WTC11 (cell line): Measurements from ENCODE around the gene ABCA1. TPM values are rescaled to one million over a fixed set of nuclear protein-coding genes. Genes with fewer than 3 reads are reported as not detected.

Source experiments
- ATAC-seq: fragments of 200-7000 bp; cut with Tn5 transposase; 2 replicates; pipeline ENCODE4 v1.10.0; 2021; ENCODE audit warnings: mild to moderate bottlenecking, moderate library complexity
- CTCF ChIA-PET: fragments of 300-600 bp; sonication (Branson Sonifier 250); formaldehyde crosslinking; loops from one replicate; lab custom pipeline; 2021; ENCODE audit warnings: antibody characterized with exemption; lab: Charles Lee
- POLR2A ChIA-PET: fragments of 350-600 bp; sonication (Branson Sonifier 250); formaldehyde crosslinking; loops from one replicate; lab custom pipeline; 2021; ENCODE audit warnings: antibody characterized with exemption; lab: Charles Lee
- DNase-seq: peaks from one replicate; pipeline ENCODE4 v3.0.0; 2021; ENCODE audit warnings: low spot score
- H3K27ac Mint-ChIP-seq: 2 replicates; pipeline ENCODE4 v1.8.0; 2021; ENCODE audit warnings: mixed read lengths
- H3K27me3 Mint-ChIP-seq: 2 replicates; pipeline ENCODE4 v1.8.0; 2021; ENCODE audit warnings: low read depth, mild to moderate bottlenecking, moderate library complexity, mixed read lengths
- H3K36me3 Mint-ChIP-seq: 2 replicates; pipeline ENCODE4 v1.8.0; 2021; ENCODE audit warnings: mixed read lengths
- H3K4me1 Mint-ChIP-seq: 2 replicates; pipeline ENCODE4 v1.8.0; 2022; ENCODE audit warnings: mixed read lengths
- H3K4me3 Mint-ChIP-seq: 2 replicates; pipeline ENCODE4 v1.8.0; 2021; ENCODE audit warnings: mild to moderate bottlenecking, moderate library complexity, mixed read lengths
- H3K9me3 Mint-ChIP-seq: 2 replicates; pipeline ENCODE4 v1.8.0; 2021; ENCODE audit warnings: mixed read lengths
- AFF4 ChIP-seq: sonication (generic); formaldehyde crosslinking; IDR thresholded peaks from 2 replicates; pipeline ENCODE4 v1.8.1; 2023; ENCODE audit warnings: mild to moderate bottlenecking, missing genetic modification reagents, borderline replicate concordance
- ARID4B ChIP-seq: sonication (generic); formaldehyde crosslinking; IDR thresholded peaks from 2 replicates; pipeline ENCODE4 v1.8.0; 2023; ENCODE audit warnings: missing genetic modification reagents, mild to moderate bottlenecking, borderline replicate concordance
- ATF6 ChIP-seq: sonication (generic); formaldehyde crosslinking; IDR thresholded peaks from 2 replicates; pipeline ENCODE4 v1.8.1; 2023; ENCODE audit warnings: mild to moderate bottlenecking, missing genetic modification reagents
- CDX4 ChIP-seq: fragments of 250-450 bp; sonication (Bioruptor Pico); IDR thresholded peaks from 2 replicates; pipeline ENCODE4 v1.9.0; 2021; ENCODE audit warnings: moderate library complexity, mild to moderate bottlenecking, inconsistent platforms, borderline replicate concordance
- ETV6 ChIP-seq: sonication (generic); formaldehyde crosslinking; IDR thresholded peaks from 2 replicates; pipeline ENCODE4 v1.8.1; 2022; ENCODE audit warnings: mild to moderate bottlenecking, missing genetic modification reagents
- GTF2I ChIP-seq: fragments of 250-450 bp; sonication (Bioruptor Pico); conservative IDR thresholded peaks from 2 replicates; pipeline ENCODE4 v1.4.0; 2021; ENCODE audit warnings: mild to moderate bottlenecking
- NFE2L1 ChIP-seq: sonication (generic); formaldehyde crosslinking; IDR thresholded peaks from 2 replicates; pipeline ENCODE4 v1.8.1; 2023; ENCODE audit warnings: missing genetic modification reagents
- NR1H2 ChIP-seq: sonication (generic); formaldehyde crosslinking; IDR thresholded peaks from 2 replicates; pipeline ENCODE4 v1.9.0; 2021; ENCODE audit warnings: mild to moderate bottlenecking, moderate library complexity, missing genetic modification reagents
- SMAD4 ChIP-seq: sonication (generic); formaldehyde crosslinking; IDR thresholded peaks from 2 replicates; pipeline ENCODE4 v1.8.0; 2022; ENCODE audit warnings: mild to moderate bottlenecking, missing genetic modification reagents
- TCF7 ChIP-seq: sonication (generic); formaldehyde crosslinking; IDR thresholded peaks from 2 replicates; pipeline ENCODE4 v1.8.0; 2022; ENCODE audit warnings: mild to moderate bottlenecking, low read depth, missing genetic modification reagents, moderate library complexity
- ZBTB21 ChIP-seq: sonication (generic); formaldehyde crosslinking; IDR thresholded peaks from 2 replicates; pipeline ENCODE4 v1.8.1; 2023; ENCODE audit warnings: mild to moderate bottlenecking, missing genetic modification reagents, borderline replicate concordance
- ZNF219 ChIP-seq: sonication (generic); formaldehyde crosslinking; IDR thresholded peaks from 2 replicates; pipeline ENCODE4 v1.8.0; 2023; ENCODE audit warnings: missing genetic modification reagents, mild to moderate bottlenecking, borderline replicate concordance
- ZNF232 ChIP-seq: sonication (generic); formaldehyde crosslinking; IDR thresholded peaks from 2 replicates; pipeline ENCODE4 v1.8.0; 2022; ENCODE audit warnings: mild to moderate bottlenecking, missing genetic modification reagents
- ZNF396 ChIP-seq: fragments of 250-450 bp; sonication (Bioruptor Pico); IDR thresholded peaks from 2 replicates; pipeline ENCODE4 v1.8.0; 2021; ENCODE audit warnings: mild to moderate bottlenecking, moderate library complexity, borderline replicate concordance
- ZNF532 ChIP-seq: fragments of 250-450 bp; sonication (Bioruptor Pico); IDR thresholded peaks from 2 replicates; pipeline ENCODE4 v1.9.0; 2021; ENCODE audit warnings: mild to moderate bottlenecking, borderline replicate concordance
- ZSCAN18 ChIP-seq: fragments of 250-450 bp; sonication (Bioruptor Pico); IDR thresholded peaks from 2 replicates; pipeline ENCODE4 v2.1.2; 2022; ENCODE audit warnings: mild to moderate bottlenecking, moderate library complexity
- total RNA-seq: library from RNA; stranded (reverse); gene quantifications from 3 replicates; pipeline ENCODE4 v1.2.3, GENCODE V29; 2021

ABCA1 gene
- total RNA-seq, 1 experiment from 2014 or later = 7.8 TPM

- ATAC-seq = no peak
- no peaks in the 10 kb centered on the region for H3K9me3 Mint-ChIP-seq
- TF ChIP-seq SMAD4 (CRISPR knock-in tag) = no peak
- no peak for TF ChIP-seq ZNF232
- no peak for TF ChIP-seq TCF7
- no peak for TF ChIP-seq ATF6
- TF ChIP-seq, all 79 proteins: peak for 0
- no peak for DNase-seq
- Mint-ChIP-seq H3K27me3 (no peaks in the 10 kb centered on the region), H3K36me3 (no peaks in the 10 kb centered on the region), H3K4me3 (no peak overlapping the region), H3K27ac (no peak overlapping the region), H3K4me1 (no peaks in the 10 kb centered on the region)
- POLR2A ChIA-PET = no interaction called here
- CTCF ChIA-PET = no interaction called here
Measured at GRCh38 chr9:104783588-104783987, 144.4 kb downstream of the ABCA1 start.

- H3K4me1 Mint-ChIP-seq = no peaks in the 10 kb centered on the region
- CTCF ChIA-PET = interaction anchor here (0.5 to 1.0 kb wide), 2 partner anchors 146 to 638 kb away, joined by 3 read pairs; no protein-coding TSS in a partner anchor
- POLR2A ChIA-PET = no interaction called here
- no peak for DNase-seq
- no peaks in the 10 kb centered on the region for H3K9me3 Mint-ChIP-seq
- no peaks in the 10 kb centered on the region for H3K36me3 Mint-ChIP-seq
- H3K27me3 Mint-ChIP-seq = no peaks in the 10 kb centered on the region
- ATAC-seq = no peak
- H3K4me3 Mint-ChIP-seq = no peak overlapping the region
- TF ChIP-seq AFF4 (CRISPR knock-in tag) (no peak), NFE2L1 (CRISPR knock-in tag) (no peak), ARID4B (CRISPR knock-in tag) (no peak), NR1H2 (CRISPR knock-in tag) (no peak), ETV6 (no peak), ZBTB21 (CRISPR knock-in tag) (no peak), ZNF532 (no peak), ZSCAN18 (CRISPR knock-in tag) (no peak), GTF2I (no peak), CDX4 (CRISPR knock-in tag) (no peak), ZNF396 (no peak), ZNF219 (CRISPR knock-in tag) (no peak)
- no peak overlapping the region for H3K27ac Mint-ChIP-seq
Measured at GRCh38 chr9:104780796-104781395, 147.1 kb downstream of the ABCA1 start.
